Ovary (tissue), 9 donors: ENCODE results near the gene RASSF5. TPM values are rescaled to one million over a fixed set of nuclear protein-coding genes. Genes with fewer than 3 reads are reported as not detected.

Experiments used
- DNase-seq, 5 donors: peaks; one replicate each; pipeline ENCODE4 v3.0.0-alpha.2; 2019 to 2020
- H3K27ac ChIP-seq, 2 donors: fragments of 200-600 bp; one replicate each; pipeline versions ENCODE4 v1.5.1 to v1.8.0; 2019 to 2022
- H3K27me3 ChIP-seq: fragments of 200-600 bp; one replicate; pipeline ENCODE4 v1.8.0; 2022
- H3K36me3 ChIP-seq: fragments of 200-600 bp; sonication (generic); one replicate; pipeline ENCODE4 v1.5.1; 2019
- H3K4me1 ChIP-seq: one replicate; pipeline ENCODE4 v1.8.1; 2013; ENCODE audit warnings: mild to moderate bottlenecking, moderate library complexity; ENCODE audit not compliant: insufficient read depth
- H3K4me3 ChIP-seq: fragments of 200-600 bp; sonication (generic); one replicate; pipeline ENCODE4 v1.5.1; 2017
- H3K9me3 ChIP-seq, 2 donors: fragments of 200-600 bp in 1 of 2; sonication (generic) in 1 of 2; one replicate each; pipeline versions ENCODE4 v1.5.1 to v1.8.1; 2013 to 2019; ENCODE audit warnings: mild to moderate bottlenecking in 1 of 2, moderate library complexity in 1 of 2
- CTCF ChIP-seq, 3 donors: fragments of 450-650 bp in 2 of 3; fragments of 200-600 bp in 1 of 3; IDR thresholded peaks; one replicate each; pipeline versions ENCODE4 v1.5.1 to v1.8.0; 2016 to 2022; ENCODE audit warnings: antibody characterized with exemption in 3 of 3, mild to moderate bottlenecking in 1 of 3
- EP300 ChIP-seq: sonication (generic); formaldehyde crosslinking; IDR thresholded peaks from one replicate; pipeline ENCODE4 v1.6.1; 2017; ENCODE audit warnings: antibody characterized with exemption
- POLR2A ChIP-seq: fragments of 450-650 bp; IDR thresholded peaks from one replicate; pipeline ENCODE4 v1.6.1; 2017; ENCODE audit warnings: antibody characterized with exemption, mild to moderate bottlenecking, moderate library complexity
- WGBS, 3 donors: extraction: QIAGEN DNeasy Blood & Tissue Kit in 1 of 3; methylation state at CpG; one replicate each; pipeline versions ENCODE4 v1.1.5 to v1.1.7; 2013 to 2017; 5-methylcytosine and 5-hydroxymethylcytosine counted together
- intact Hi-C, 4 donors: fragments of 100-400 bp; cut with DNase I; formaldehyde crosslinking; loops; one replicate each; pipeline versions ENCODE4 v1.11.0 to v1.15.1; 2022 to 2023
- polyA plus RNA-seq, 2 donors: library from polyadenylated mRNA; stranded (reverse); fragments of 200-250 nt in 1 of 2; fragments of 350-450 nt in 1 of 2; fragmentation: Illumina TruSeq in 1 of 2; extraction: RNeasy Lipid Tissue Mini Kit (QIAGEN cat#74804) in 1 of 2; gene quantifications; one replicate each; pipeline ENCODE4 v1.2.3, GENCODE V29; 2013 to 2014
- total RNA-seq, 7 donors: library from RNA; depleted of rRNA in 2 of 7; stranded (reverse); fragments of >200 nt in 2 of 7; fragmentation: NEBNext Ultra II Directional in 3 of 7; extraction: Animal tissue kit (Norgen Biotek cat#: 25700) in 3 of 7; gene quantifications; one replicate each; pipeline versions ENCODE4 v1.1.0 to v1.2.4, GENCODE V29; 2016 to 2023
- donor health status: DM: no; HTN: no; CAD: no; lungs with moderate emphysema.
- donor health status: DM: no; HTN: no; CAD: no.
- donor health status: Bipolar disorder and iron deficiency.
- donor health status: DM: yes; HTN: yes; CAD: no.
- donor health status: DM: no; HTN: no; CAD: no.
- donor health status: DM: yes; HTN: yes; CAD: no.

The RASSF5 gene
- total and polyA plus RNA-seq, 9 donors, result 1.8 to 11.8 (median 5.3) TPM

- Histone ChIP-seq H3K36me3 (no peaks in the 10 kb centered on the region), H3K27me3 (no peaks in the 10 kb centered on the region), H3K4me1 (no peaks in the 10 kb centered on the region), H3K4me3 (no peak overlapping the region), H3K9me3 (no peaks in the 10 kb centered on the region), H3K27ac (no peak overlapping the region)
- no peak for DNase-seq
- WGBS, 3 donors, result 82 to 87% (median 84%) methylated on average over 4 of the region's 4 CpGs
- TF ChIP-seq POLR2A, result no peak
- intact Hi-C loops, result no loop called here
Observed at GRCh38 chr1:206565995-206566394, 58.7 kb downstream of the RASSF5 start.

GRCh38 chr1:206566999-206567398, 59.7 kb downstream of the RASSF5 start:
- Histone ChIP-seq H3K4me1 (no peaks in the 10 kb centered on the region), H3K27ac (no peak overlapping the region), H3K9me3 (no peaks in the 10 kb centered on the region), H3K27me3 (no peaks in the 10 kb centered on the region), H3K36me3 (no peaks in the 10 kb centered on the region), H3K4me3 (no peak overlapping the region)
- TF ChIP-seq POLR2A (no peak), CTCF (IDR thresholded peaks at IDR 0.05) (no peak), EP300 (no peak)
- intact Hi-C loops, result no loop called here
- no peak for DNase-seq
- WGBS, 3 donors, result 68 to 95% (median 87%) methylated on average over 4 of the region's 4 CpGs

- H3K36me3 ChIP-seq, result no peaks in the 10 kb centered on the region
- H3K4me1 ChIP-seq, result no peaks in the 10 kb centered on the region
- no peak for DNase-seq
- H3K4me3 ChIP-seq, result no peak overlapping the region
- WGBS, 3 donors, result 93 to 97% (median 94%) methylated on average over 10 of the region's 10 CpGs
- no peaks in the 10 kb centered on the region for H3K27me3 ChIP-seq
- H3K27ac ChIP-seq, result no peak overlapping the region
- no peaks in the 10 kb centered on the region for H3K9me3 ChIP-seq
- TF ChIP-seq CTCF (IDR thresholded peaks at IDR 0.05), result no peak
- no peak for TF ChIP-seq EP300
- no peak for TF ChIP-seq POLR2A
- intact Hi-C loops, result no loop called here
Observed at GRCh38 chr1:206568256-206568655, 60.9 kb downstream of the RASSF5 start.

- Histone ChIP-seq H3K36me3 (no peaks in the 10 kb centered on the region), H3K4me3 (no peak overlapping the region)
- no peak for TF ChIP-seq EP300
- no peak for TF ChIP-seq POLR2A
- no peak for TF ChIP-seq CTCF (IDR thresholded peaks at IDR 0.05)
Observed at GRCh38 chr1:206568779-206569352, 61.5 kb downstream of the RASSF5 start.

GRCh38 chr1:206569556-206569955, 62.2 kb downstream of the RASSF5 start:
- intact Hi-C loops, result no loop called here
- TF ChIP-seq EP300 (no peak), CTCF (IDR thresholded peaks at IDR 0.05) (no peak), POLR2A (no peak)
- H3K27ac ChIP-seq, result no peak overlapping the region
- no peaks in the 10 kb centered on the region for H3K36me3 ChIP-seq
- WGBS, 3 donors, result 92 to 96% (median 95%) methylated on average over 4 of the region's 4 CpGs
- no peaks in the 10 kb centered on the region for H3K9me3 ChIP-seq
- H3K27me3 ChIP-seq, result no peaks in the 10 kb centered on the region
- no peak overlapping the region for H3K4me3 ChIP-seq
- no peaks in the 10 kb centered on the region for H3K4me1 ChIP-seq
- DNase-seq, result no peak

More at GRCh38 chr1:206568779-206569352, 61.5 kb downstream of the RASSF5 start:
- no peaks in the 10 kb centered on the region for H3K9me3 ChIP-seq
- no peak for DNase-seq
- intact Hi-C loops, result no loop called here
- no peak overlapping the region for H3K27ac ChIP-seq
- no peaks in the 10 kb centered on the region for H3K4me1 ChIP-seq
- H3K27me3 ChIP-seq, result no peaks in the 10 kb centered on the region
- WGBS, 3 donors, result 82 to 89% (median 85%) methylated on average over 8 of the region's 8 CpGs
